Umbilical cord (tissue), 2 donors: Measurements from ENCODE around the gene MYO3B. TPM values are rescaled to one million over a fixed set of nuclear protein-coding genes. Genes with fewer than 3 reads are reported as not detected.

Source experiments
- DNase-seq: peaks from one replicate; pipeline ENCODE4 v3.0.0-alpha.2; 2015; ENCODE audit warnings: low spot score
- total RNA-seq: library from RNA; depleted of rRNA; stranded (reverse); fragments of >200 nt; gene quantifications from one replicate; pipeline ENCODE4 v1.2.3, GENCODE V29; 2014; ENCODE audit warnings: low replicate concordance; ENCODE audit not compliant: insufficient read depth

MYO3B gene
- total RNA-seq, 1 donor from 2014 or later = 3.9 TPM

GRCh38 chr2:170553748-170554147 is 375.8 kb downstream of the MYO3B start:
- DNase-seq = no peak

GRCh38 chr2:170554278-170554955 is 376.5 kb downstream of the MYO3B start:
- DNase-seq = no peak

DNA sequence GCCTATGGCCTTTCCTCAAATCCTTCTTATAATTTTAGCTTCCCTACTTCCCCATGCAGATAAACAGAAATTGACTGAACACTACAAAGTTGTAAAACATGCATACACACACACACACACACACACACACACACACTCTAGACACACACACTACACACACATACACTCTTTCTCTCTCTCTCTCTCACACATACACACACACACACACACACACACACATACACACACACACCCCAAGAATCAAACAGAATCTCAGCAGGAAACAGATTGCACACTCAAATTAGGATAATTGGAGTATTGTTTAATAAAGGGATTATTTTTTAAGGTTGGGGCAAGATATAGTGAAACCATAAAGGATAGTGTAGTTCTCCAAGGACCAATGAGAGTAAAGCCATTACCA is 385.0 kb downstream of the MYO3B start:
- no peak for DNase-seq

DNA sequence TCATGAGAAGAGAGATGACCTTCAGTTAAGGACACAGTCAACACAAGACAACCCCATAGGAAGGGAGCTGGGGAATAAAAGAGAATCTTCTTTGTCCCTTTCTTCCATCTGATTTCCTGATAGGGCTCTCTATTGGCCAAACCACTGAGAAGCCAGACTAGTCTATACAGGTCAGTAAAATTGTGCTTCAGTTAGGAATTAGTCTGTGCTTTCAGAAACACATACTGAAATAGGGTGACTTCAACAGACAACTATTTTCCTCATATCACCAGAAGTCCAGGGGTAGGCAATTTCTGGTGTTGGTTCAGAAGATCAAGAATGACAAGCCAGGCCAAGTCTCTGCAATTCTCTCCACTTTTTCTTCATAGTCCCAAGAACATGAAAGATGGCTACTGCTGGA is 385.5 kb downstream of the MYO3B start:
- DNase-seq = no peak

GRCh38 chr2:170566138-170566537 is 388.2 kb downstream of the MYO3B start:
- no peak for DNase-seq

- no peak for DNase-seq
Observed at GRCh38 chr2:170567429-170567828, 389.5 kb downstream of the MYO3B start.

DNA sequence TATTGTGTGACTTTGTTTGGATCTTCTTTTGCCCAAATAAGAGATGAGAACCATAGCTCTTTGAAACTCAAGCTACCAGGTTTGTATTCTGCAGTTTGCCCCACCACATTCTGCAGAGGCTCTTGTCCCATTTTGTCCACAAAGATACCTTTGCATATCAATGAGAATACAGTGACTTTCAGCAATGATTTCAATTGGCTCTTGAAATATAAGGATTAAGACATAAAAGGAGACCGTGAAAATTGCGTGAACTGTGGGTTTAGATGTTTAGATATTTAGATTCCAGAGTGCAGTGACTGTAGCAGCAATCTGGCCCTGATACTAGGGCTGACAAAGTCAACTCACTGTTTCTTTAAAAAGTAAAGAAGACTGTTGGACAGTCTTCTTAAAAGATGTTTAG is 390.6 kb downstream of the MYO3B start:
- DNase-seq = no peak

GRCh38 chr2:170571612-170572011 is 393.7 kb downstream of the MYO3B start:
- no peak for DNase-seq

GRCh38 chr2:170573671-170574070 is 395.7 kb downstream of the MYO3B start:
- DNase-seq = no peak

DNA sequence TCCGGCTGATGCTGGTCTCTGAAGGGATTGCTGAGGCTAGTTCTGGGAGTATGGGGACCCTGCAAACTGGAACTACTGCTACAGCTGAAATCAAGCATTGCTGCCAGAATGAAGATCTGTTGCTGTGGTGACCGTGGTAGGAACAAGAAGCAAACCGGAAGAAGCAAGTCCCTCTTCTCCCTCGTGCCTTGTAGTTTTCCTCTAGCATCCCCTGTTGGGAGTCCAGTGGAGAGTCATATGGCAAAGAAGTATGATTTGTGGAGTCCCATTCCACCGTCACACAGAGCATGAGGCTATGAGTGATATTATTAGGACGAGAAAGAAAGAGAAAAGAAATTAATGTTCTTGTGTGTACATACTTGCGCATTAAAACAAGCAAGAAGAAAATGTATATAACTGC is 398.3 kb downstream of the MYO3B start:
- DNase-seq = no peak

- no peak for DNase-seq
Observed at GRCh38 chr2:170577356-170577755, 399.4 kb downstream of the MYO3B start.

DNA sequence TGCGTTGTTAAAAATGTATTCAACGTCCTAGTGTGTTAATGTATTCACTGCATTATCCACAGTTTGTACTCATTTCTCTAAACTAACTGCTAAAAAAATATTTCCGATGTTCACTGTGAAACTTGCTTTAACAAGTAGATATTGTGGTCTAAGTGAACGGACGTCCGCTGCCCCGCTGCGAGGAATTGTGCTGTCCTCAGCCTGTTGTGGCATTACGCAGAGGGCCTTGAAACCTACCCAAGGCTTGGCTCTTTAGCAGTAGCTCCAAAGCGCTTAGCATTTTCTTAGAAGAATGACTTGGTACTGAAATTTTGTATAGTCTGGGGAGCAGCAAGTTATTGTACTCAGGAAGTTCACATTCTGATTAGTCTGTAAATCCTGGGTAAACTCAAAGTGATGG is 400.7 kb downstream of the MYO3B start:
- DNase-seq = no peak

GRCh38 chr2:170579511-170579910 is 401.6 kb downstream of the MYO3B start:
- no peak for DNase-seq

DNA sequence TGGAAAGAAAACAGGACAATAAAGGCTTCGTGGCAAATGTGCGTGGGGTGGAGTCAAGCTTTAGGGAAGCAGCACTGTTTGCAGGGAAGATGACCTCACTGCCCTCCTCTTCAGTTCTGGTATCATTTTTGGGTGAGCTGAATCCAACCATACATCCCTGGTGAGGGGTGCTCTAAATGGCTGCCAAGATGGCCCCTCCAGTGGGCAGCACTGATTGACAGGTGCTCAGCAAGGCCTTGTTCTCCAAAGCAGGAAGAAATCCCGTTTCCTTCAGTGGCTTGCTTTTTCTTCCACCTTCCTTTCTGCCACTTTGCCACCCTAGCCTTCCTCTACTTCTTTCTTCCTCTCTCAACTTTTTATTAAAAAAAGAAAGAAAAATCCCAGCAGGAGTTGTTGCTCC is 404.4 kb downstream of the MYO3B start:
- DNase-seq = no peak

DNA sequence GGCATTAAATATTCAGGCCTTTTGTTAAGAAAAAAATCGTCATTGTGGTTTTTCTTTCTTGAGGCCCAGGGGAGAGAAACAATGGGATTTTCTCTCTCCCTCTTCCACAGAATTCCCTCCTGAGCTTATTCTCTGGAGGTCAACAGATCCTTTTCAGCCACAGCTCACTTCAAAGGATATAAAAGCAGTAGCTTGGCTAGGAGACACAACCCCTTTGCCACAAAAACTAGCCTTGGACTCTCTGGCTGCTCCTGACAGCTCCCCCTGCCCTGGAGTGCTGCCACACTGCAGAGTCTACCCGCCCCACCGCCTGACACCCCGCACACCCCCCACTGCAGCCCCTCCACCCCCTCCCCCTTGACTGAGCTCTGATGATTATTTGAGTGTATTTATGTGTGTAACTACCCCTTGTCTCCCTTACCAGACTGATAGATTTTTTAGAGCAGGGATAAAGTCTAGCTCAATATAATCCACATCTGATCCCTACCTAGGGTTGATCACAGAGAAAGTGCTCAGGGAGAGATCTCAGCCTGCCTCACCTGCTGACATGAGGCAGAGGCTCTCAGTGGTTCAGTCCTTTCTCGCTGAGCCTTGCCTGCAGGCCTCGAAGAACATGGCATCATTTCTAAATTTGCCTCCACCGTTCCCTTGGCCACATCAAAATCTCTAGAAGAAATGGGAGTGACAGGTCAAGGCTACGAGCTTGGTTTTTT is 405.0 kb downstream of the MYO3B start:
- DNase-seq = no peak

- no peak for DNase-seq
Observed at GRCh38 chr2:170585067-170585466, 407.1 kb downstream of the MYO3B start.

DNA sequence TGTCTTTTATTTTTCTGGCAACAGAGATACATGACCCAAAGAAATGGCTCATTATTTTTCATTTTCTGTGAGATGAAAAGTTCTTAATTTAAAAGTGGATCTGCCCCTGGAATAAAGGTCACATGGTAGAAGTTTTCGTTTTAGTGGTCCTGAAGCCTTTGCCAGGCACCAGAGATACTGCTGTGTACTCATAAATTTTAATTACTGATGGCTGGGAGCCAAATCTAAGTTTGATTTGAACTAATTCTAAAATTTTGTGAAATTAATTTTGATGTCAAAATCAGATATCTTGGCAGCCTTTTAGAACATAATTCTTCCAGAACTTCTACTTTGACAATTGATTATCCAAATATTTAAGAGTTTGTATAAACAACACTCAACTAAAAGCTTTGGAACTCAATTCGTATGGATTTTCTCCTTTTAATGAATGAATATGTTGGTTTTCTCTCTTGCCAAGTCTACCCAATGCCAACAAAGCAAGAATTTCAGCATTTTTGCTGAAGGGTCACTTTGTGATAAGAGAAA is 408.7 kb downstream of the MYO3B start:
- no peak for DNase-seq

DNA sequence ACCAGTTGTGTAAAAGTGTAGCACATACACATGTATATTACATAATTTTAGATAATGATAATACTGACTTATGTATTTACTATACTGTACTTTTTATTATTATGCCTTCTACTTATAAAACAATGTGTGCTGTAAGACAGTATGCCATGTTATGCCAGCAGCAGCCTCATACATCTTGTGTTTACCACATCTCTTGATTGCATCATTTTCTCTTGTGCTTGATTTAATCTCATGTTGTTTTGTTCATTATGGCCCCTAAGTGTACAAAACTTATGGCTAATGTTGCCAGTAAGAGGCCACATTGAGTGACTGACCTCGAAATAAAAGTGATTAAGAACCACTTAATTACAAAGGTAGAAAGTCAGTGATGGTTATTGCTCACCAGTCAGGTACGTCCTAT is 409.2 kb downstream of the MYO3B start:
- no peak for DNase-seq

- no peak for DNase-seq
Observed at GRCh38 chr2:170587922-170588321, 410.0 kb downstream of the MYO3B start.

- DNase-seq = no peak
Observed at GRCh38 chr2:170588729-170589128, 410.8 kb downstream of the MYO3B start.

GRCh38 chr2:170596576-170596975 is 418.6 kb downstream of the MYO3B start:
- no peak for DNase-seq

- peak; percentile 5 for DNase-seq
Observed at GRCh38 chr2:170598067-170598395, 420.1 kb downstream of the MYO3B start.

GRCh38 chr2:170601489-170601888 is 423.5 kb downstream of the MYO3B start:
- no peak for DNase-seq
